ENCODE results near the gene PHF24. TPM values are rescaled to one million over a fixed set of nuclear protein-coding genes. Genes with fewer than 3 reads are reported as not detected.

Gene PHF24
- total RNA-seq, 4 donors from 2014 or later: 0.30 to 0.81 (median 0.67) TPM; not detected in 1

- 60 to 75% methylated on average over 2 of the region's 2 CpGs for WGBS, 2 donors (ENCODE audit: low coverage in 1 of 2)
- H3K9me3 ChIP-seq: no peaks in the 10 kb centered on the region
- peaks cover 0 to 26% of the 10 kb centered on the region in 2 donors for H3K36me3 ChIP-seq
- H3K4me1 ChIP-seq: no peaks in the 10 kb centered on the region
- H3K27me3 ChIP-seq: no peaks in the 10 kb centered on the region
- no peak for ATAC-seq
- H3K27ac ChIP-seq: no peak overlapping the region
- no peak overlapping the region for H3K4me3 ChIP-seq
- TF ChIP-seq EP300 (IDR thresholded peaks at IDR 0.05) (no peak), CTCF (IDR thresholded peaks at IDR 0.05) (no peak), POLR2AphosphoS5 (IDR thresholded peaks at IDR 0.05) (no peak), POLR2A (IDR thresholded peaks at IDR 0.05) (no peak)
Measured at GRCh38 chr9:35029852-35030251, 71.8 kb downstream of the PHF24 start.

Other genes starting within 250 kb of the PHF24 start
- 100 to 1,000 TPM in 2 of 4 donors, 10 to 100 TPM in 1, 1 to 10 TPM in 1; 6.5 to 207 (median 110) TPM for gene CCL21, start 248.1 kb upstream of the PHF24 start, total RNA-seq
- 100 to 1,000 TPM in 2 of 4 donors, 10 to 100 TPM in 2; 46.8 to 125 (median 96.8) TPM for gene DNAJB5, start 31.5 kb downstream of the PHF24 start, total RNA-seq
- 100 to 1,000 TPM; 136 to 200 (median 175) TPM for gene VCP, start 114.3 kb downstream of the PHF24 start, total RNA-seq
- 1 to 10 TPM; 3.0 to 7.2 (median 5.1) TPM for gene FANCG, start 121.7 kb downstream of the PHF24 start, total RNA-seq
- gene PIGO, start 138.3 kb downstream of the PHF24 start, total RNA-seq: 10 to 100 TPM in 2 of 4 donors, 1 to 10 TPM in 2; 6.5 to 11.4 (median 9.9) TPM
- 100 to 1,000 TPM in 3 of 4 donors, 10 to 100 TPM in 1; 96.0 to 123 (median 110) TPM for gene STOML2, start 144.8 kb downstream of the PHF24 start, total RNA-seq
- gene ATOSB, start 157.6 kb downstream of the PHF24 start, total RNA-seq: 10 to 100 TPM; 13.4 to 32.6 (median 18.3) TPM
- 10 to 100 TPM; 21.3 to 35.3 (median 31.7) TPM for gene UNC13B, start 203.7 kb downstream of the PHF24 start, total RNA-seq

All from gastroesophageal sphincter (tissue), 4 donors.